ENCODE results near the gene IRF8. TPM values are rescaled to one million over a fixed set of nuclear protein-coding genes. Genes with fewer than 3 reads are reported as not detected.

The IRF8 gene
- total and polyA plus RNA-seq, 2 of the 13 experiments (the other 11 are each of a cell fraction or from before 2014, with no cell fraction given) = not detected

GRCh38 chr16:85898521-85899442 is at the start of gene IRF8 (continued):
- TF ChIP-seq, protein P1, sequence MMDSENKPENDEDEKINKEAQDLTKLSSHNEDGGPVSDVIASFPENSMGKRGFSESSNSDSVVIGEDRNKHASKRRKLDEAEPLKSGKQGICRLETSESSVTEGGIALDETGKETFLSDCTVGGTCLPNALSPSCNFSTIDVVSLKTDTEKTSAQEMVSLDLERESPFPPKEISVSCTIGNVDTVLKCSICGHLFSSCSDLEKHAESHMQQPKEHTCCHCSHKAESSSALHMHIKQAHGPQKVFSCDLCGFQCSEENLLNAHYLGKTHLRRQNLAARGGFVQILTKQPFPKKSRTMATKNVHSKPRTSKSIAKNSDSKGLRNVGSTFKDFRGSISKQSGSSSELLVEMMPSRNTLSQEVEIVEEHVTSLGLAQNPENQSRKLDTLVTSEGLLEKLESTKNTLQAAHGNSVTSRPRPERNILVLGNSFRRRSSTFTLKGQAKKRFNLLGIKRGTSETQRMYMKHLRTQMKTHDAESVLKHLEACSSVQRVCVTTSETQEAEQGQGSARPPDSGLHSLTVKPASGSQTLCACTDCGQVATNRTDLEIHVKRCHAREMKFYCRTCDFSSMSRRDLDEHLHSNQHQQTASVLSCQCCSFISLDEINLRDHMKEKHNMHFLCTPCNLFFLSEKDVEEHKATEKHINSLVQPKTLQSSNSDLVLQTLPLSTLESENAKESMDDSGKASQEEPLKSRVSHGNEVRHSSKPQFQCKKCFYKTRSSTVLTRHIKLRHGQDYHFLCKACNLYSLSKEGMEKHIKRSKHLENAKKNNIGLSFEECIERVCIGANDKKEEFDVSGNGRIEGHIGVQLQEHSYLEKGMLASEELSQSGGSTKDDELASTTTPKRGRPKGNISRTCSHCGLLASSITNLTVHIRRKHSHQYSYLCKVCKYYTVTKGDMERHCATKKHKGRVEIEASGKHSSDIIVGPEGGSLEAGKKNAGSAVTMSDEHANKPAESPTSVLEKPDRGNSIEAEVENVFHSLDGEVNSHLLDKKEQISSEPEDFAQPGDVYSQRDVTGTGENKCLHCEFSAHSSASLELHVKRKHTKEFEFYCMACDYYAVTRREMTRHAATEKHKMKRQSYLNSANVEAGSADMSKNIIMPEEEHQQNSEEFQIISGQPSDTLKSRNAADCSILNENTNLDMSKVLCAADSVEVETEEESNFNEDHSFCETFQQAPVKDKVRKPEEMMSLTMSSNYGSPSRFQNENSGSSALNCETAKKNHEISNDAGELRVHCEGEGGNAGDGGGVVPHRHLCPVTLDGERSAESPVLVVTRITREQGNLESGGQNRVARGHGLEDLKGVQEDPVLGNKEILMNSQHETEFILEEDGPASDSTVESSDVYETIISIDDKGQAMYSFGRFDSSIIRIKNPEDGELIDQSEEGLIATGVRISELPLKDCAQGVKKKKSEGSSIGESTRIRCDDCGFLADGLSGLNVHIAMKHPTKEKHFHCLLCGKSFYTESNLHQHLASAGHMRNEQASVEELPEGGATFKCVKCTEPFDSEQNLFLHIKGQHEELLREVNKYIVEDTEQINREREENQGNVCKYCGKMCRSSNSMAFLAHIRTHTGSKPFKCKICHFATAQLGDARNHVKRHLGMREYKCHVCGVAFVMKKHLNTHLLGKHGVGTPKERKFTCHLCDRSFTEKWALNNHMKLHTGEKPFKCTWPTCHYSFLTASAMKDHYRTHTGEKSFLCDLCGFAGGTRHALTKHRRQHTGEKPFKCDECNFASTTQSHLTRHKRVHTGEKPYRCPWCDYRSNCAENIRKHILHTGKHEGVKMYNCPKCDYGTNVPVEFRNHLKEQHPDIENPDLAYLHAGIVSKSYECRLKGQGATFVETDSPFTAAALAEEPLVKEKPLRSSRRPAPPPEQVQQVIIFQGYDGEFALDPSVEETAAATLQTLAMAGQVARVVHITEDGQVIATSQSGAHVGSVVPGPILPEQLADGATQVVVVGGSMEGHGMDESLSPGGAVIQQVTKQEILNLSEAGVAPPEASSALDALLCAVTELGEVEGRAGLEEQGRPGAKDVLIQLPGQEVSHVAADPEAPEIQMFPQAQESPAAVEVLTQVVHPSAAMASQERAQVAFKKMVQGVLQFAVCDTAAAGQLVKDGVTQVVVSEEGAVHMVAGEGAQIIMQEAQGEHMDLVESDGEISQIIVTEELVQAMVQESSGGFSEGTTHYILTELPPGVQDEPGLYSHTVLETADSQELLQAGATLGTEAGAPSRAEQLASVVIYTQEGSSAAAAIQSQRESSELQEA (CRISPR knock-in tag; IDR thresholded peaks at IDR 0.05; ENCODE audit: not compliant biosample characterization) = no peak
- TF ChIP-seq, protein P2, sequence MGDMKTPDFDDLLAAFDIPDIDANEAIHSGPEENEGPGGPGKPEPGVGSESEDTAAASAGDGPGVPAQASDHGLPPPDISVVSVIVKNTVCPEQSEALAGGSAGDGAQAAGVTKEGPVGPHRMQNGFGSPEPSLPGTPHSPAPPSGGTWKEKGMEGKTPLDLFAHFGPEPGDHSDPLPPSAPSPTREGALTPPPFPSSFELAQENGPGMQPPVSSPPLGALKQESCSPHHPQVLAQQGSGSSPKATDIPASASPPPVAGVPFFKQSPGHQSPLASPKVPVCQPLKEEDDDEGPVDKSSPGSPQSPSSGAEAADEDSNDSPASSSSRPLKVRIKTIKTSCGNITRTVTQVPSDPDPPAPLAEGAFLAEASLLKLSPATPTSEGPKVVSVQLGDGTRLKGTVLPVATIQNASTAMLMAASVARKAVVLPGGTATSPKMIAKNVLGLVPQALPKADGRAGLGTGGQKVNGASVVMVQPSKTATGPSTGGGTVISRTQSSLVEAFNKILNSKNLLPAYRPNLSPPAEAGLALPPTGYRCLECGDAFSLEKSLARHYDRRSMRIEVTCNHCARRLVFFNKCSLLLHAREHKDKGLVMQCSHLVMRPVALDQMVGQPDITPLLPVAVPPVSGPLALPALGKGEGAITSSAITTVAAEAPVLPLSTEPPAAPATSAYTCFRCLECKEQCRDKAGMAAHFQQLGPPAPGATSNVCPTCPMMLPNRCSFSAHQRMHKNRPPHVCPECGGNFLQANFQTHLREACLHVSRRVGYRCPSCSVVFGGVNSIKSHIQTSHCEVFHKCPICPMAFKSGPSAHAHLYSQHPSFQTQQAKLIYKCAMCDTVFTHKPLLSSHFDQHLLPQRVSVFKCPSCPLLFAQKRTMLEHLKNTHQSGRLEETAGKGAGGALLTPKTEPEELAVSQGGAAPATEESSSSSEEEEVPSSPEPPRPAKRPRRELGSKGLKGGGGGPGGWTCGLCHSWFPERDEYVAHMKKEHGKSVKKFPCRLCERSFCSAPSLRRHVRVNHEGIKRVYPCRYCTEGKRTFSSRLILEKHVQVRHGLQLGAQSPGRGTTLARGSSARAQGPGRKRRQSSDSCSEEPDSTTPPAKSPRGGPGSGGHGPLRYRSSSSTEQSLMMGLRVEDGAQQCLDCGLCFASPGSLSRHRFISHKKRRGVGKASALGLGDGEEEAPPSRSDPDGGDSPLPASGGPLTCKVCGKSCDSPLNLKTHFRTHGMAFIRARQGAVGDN (CRISPR knock-in tag; IDR thresholded peaks at IDR 0.05) = peak; percentile 41
- TF ChIP-seq ESRRA (CRISPR knock-in tag; IDR thresholded peaks at IDR 0.05; ENCODE audit: low read depth) (0 out of 2 replicates have a peak, but pooled peaks have one; percentile 26), HMG20A (CRISPR knock-in tag; IDR thresholded peaks at IDR 0.05; ENCODE audit: borderline replicate concordance) (no peak), MIER2 (CRISPR knock-in tag; IDR thresholded peaks at IDR 0.05) (no peak), KDM4B (CRISPR knock-in tag; IDR thresholded peaks at IDR 0.05) (no peak), NFAT5 (CRISPR knock-in tag; IDR thresholded peaks at IDR 0.05) (no peak), ZIK1 (CRISPR knock-in tag; IDR thresholded peaks at IDR 0.05; ENCODE audit: borderline replicate concordance, low read depth) (no peak)
- TF ChIP-seq, protein P3, sequence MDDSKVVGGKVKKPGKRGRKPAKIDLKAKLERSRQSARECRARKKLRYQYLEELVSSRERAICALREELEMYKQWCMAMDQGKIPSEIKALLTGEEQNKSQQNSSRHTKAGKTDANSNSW (CRISPR knock-in tag; IDR thresholded peaks at IDR 0.05; ENCODE audit: borderline replicate concordance) = no peak

All from HepG2 (cell line).